Right forelimb (tissue), 1 donor: ENCODE results near the gene SIGLEC15.
A peak's percentile ranks its signal among the peaks of the same experiment; 100 is the strongest.

Experiments
- DNase-seq: peaks from one replicate; pipeline ENCODE4 v3.0.0-alpha.2; 2018

SIGLEC15 gene

DNA sequence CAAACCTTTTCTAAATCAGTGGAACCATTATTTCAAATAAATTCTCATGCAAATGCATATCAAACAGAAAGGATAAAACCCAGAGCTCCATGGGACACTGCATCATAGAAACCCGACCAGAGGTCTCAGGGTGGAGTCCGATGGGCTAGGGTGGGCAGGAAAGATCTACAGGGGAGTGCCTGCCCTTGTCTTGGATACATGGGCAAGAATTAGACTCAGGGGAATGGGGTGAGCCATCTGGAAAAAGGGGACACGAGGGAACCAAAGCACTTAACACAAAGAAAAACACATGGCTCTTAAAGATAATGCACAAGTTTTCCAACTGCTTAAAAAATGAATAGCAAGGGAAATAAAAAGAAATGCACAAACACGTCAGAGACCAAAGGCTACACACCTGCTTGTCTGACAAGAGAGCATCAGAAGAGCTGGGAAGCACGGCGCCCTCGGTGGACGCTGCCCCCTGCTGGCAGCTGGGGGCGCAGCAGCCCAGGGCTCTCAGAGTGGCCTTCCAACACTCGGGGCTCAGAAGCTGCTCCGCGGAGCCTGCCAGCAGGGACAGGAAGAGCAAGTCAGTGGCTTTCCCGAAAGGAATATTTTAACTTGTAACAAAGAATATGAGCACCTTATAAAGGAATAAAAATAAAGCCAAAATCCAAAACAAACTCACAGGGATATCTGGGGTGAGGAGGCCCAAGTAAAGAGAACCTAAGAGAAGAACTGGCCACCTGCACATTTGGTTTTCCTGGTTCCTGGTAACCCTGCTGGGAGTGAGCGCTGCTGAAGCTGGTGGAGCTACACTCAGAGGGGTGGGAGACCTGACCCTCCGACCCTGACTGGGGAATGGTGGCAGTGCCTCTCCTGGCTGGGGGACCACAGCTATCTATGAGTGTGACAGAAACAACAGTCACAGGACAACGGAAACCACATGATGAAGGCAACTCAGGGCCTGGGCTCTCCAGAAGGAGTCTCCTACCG is 54.5 kb downstream of the SIGLEC15 start:
- peak; percentile 84 for DNase-seq

DNA sequence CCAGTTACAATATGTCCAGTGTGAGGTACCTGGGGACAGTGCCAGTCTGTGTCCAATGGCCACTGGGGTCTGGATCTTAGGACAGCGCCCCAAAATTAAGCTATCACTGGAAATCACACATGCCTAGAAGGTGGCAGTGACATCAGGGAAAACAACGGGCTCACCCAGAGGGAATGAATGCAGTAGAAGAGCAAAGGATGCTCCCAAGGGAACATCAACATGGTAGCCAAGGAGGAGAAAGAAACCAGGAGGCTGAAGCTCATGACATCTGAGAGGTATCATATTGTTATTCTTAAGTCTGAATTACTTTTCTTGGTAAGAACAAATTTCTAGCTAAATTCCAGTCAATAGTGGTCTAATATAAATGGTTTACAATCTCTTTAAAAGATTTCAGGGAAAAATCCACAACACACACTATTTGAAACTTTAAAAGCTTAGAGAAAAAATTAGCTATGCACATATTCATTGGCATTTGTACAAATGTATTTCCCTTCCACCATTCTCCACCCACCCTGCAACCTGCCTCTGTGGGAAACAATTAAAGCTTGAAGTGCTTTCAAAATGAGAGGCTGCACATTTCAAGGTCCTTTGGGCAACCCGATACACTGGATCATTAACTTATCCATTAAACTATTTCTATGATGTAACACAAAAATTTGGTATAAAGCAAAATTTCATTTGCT is 55.5 kb downstream of the SIGLEC15 start:
- no peak for DNase-seq

DNA sequence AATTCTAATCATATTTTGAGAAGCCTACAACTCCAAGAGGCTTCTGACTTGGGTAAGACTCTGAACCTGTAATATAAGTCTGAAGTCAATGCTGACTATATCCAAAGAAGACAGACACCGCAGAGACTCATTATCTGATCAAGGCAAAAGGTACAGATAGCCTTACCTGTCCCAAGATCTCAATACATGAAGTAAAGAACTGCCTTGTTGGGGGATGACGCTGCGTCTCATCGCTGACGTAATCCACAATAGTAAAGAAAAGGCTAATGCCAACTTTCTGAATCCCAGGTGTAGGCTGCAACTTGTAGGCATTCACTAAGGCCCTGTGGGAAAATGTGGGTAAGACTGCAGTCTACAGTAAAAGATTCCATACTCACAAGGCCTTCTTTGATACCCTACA is 62.1 kb downstream of the SIGLEC15 start:
- no peak for DNase-seq

DNA sequence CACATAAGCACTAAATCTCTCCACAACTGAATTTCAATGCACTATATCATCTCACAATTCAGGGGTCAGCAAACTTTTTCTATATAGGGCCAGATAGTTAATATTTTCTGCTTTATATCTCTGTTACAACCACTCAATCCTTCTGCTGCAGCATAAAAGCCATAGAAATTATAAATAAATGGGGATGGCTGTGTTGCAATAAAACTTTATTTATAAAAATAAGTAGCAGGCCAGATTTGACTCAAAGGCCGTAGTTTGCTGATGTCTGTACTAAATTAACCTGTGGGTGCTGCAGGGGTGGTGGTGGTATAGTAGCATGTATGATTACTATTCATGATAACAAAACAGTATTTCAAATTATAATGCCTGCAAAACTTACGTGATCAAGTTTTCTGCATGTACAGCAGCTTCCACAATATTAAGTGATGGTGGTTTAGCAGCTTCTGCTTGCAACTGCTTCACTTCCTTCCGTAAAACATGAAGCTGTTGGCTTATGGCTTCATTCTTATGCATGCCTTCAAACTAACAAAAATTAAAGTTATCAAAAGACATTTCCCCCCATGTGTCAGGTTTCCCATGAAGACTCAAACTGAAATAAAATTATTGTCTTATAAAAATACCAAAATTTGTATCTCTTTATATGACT is 64.1 kb downstream of the SIGLEC15 start:
- DNase-seq: no peak

DNA sequence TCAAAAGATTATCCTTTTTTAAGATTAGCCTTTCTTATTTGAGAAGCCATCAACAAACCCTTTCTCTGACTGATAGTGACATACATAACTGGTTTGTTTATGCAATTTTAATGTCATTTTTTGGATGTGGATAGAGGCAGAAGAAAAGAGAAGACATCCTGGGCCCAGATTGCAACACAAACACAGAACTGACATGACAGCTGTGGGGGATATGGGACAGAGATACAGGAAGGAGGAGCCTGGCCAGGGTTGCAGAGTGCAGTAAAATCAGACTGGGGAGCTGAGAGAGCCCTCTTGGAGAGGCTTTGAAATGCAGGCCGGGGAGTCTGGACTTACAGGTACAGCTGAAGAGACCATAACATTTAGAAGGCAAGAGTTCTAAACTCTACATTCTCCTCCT is 65.1 kb downstream of the SIGLEC15 start:
- DNase-seq: no peak

DNA sequence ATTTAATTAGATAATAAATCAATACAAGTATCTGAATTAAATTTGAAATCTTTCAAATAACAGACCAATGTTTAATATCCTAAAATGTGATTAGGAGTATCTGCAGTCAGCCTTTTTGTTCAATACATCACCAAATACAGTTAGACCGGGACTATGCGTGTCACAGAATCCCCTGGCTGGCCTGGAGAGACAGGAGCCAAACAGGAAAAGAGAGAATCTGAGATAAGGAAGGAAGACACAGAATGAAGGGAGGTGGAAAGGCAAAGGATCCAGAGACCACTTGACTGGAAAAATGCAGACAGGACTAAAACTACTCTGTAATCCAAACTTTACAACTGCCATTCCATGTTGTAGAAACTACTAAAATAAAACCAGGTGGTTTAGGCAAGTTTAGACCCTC is 66.3 kb downstream of the SIGLEC15 start:
- no peak for DNase-seq
